Hepatocyte (in vitro differentiated cells): ENCODE measurements around the gene MFF.

ENCODE experiments used
- CTCF ChIP-seq: fragments of 200-600 bp; sonication (generic); IDR thresholded peaks from 2 replicates; pipeline ENCODE4 v1.5.1; 2016; ENCODE audit warnings: antibody characterized with exemption, mild to moderate bottlenecking; ENCODE audit not compliant: poor library complexity
- EZH2phosphoT487 ChIP-seq: fragments of 200-600 bp; sonication (generic); IDR thresholded peaks from one replicate; pipeline ENCODE4 v1.6.1; 2018; ENCODE audit warnings: antibody characterized with exemption, mild to moderate bottlenecking, low read depth, moderate library complexity; ENCODE audit not compliant: unreplicated experiment, severe bottlenecking

- no peak for TF ChIP-seq CTCF
- TF ChIP-seq EZH2phosphoT487: no peak
Measured at GRCh38 chr2:227341553-227341952, 16.5 kb downstream of the MFF start.
